Activated T-cell treated with anti-CD3 and anti-CD28 coated beads for 48 hours (primary cell): Measurements from ENCODE around the gene MAP3K21.

Source experiments
- DNase-seq: peaks from one replicate; pipeline ENCODE4 v3.0.0-alpha.2; 2020; ENCODE audit warnings: low read depth

Gene MAP3K21

DNA sequence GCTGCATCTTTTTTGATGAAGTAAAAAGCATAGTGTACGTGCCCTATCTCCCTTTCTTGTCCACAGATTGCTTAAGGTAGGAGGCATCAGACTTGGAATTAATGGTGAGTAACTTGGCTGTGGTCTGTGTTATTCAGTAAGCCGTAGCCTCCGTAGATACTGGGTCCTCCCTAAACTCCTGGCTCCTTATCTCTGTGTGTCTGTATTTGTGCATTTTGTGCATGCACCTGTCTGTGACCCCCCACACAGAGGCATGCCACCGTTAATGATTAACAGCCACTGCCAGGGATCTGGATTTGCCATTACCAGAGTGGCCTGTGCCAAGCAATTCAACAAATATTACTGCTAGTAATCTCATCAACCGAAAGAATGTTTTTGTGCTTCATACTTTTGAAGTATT lies 31.9 kb downstream of the MAP3K21 start:
- DNase-seq, result no peak

DNA sequence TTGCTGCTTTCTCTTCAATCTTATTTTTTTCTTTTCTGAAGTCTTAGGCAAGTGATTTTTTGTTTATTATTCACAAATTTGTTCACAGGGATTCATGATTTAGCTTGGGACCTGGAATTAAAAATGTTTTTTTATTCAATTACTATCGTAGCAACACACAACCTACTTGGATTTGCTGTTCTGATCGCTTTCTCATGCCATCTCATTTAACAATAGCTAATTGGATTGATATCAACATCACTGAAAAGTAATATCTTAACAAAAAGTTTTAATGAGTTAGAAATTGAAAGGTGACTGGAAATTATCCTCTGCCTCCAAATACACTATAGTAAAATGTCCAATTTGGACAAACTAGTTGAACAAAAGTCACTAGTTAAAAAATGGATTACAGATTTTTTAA lies 32.4 kb downstream of the MAP3K21 start:
- DNase-seq, result no peak

DNA sequence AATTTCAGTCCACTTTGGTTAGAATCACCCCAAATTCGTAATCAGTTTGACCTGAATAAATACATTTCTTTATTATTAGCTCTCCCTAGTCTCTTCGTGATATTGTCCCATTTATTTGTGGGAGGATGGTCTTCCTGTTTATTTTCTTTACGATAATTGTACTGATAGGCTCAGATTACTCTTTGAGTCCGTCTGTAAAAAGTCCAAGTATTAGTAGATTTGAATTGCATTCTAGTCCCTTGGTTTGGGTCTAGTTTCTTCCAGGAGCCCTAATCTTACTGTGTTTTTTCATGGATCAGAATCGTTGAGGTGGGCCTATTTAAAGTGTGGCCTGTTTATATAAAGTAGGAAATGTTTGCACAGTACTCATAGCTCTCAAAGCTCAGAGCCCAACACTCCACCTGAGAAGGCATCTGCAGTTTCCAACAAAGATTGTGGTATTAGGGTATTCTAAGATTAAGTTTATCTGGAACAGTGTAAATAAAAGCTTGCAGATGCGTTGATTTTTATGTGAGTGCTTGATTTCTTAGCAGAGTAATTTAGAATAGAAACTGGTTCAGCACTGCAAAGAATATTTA lies 33.1 kb downstream of the MAP3K21 start:
- DNase-seq, result no peak

DNA sequence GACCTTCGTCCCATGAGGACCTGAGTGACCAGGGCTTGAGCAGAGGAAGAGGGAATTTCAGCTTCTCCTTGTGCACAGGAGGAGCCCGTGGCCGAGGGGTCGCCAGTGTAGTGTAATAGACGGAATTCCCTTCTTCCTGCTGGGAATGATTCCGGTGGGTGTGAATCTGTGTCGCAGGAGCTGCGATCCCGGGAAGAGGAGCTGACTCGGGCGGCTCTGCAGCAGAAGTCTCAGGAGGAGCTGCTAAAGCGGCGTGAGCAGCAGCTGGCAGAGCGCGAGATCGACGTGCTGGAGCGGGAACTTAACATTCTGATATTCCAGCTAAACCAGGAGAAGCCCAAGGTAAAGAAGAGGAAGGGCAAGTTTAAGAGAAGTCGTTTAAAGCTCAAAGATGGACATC lies 34.4 kb downstream of the MAP3K21 start:
- no peak for DNase-seq

DNA sequence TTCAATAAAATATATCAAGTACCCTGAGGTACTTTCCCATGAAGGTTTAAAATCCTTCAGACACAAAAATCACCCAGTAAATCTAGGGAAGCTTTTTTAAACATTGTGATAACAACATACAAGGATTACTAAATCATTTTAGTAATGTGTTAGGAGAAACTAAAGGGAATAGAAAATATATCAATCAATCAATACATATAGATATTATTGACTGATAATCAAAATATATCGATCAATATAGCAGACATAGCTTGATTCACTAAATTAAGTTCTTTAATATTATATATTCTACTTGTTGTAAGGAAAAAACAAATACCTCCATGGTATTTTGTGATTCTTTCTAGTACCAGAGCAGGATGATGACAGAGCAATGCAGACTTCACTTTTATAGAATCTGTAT lies 35.2 kb downstream of the MAP3K21 start:
- DNase-seq, result no peak

DNA sequence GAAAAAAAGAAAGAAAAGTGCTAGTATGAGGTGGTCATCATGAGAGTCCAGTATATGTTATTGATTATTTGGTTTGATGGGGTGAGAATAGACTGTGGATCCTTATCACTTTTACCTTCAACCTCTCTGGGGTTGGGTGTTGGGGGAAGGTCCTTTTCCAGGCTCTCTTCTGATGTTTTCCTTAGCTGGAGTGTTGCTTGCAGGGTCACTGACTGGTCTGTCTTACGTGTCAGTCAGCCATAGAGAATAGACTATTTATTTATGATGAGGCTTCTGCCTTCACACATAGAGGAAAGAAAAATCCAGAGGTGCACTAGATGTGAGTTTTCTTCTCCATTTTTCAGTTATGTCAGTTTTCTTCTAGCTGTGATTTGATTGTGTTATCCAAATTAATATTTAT lies 36.5 kb downstream of the MAP3K21 start:
- DNase-seq, result no peak

DNA sequence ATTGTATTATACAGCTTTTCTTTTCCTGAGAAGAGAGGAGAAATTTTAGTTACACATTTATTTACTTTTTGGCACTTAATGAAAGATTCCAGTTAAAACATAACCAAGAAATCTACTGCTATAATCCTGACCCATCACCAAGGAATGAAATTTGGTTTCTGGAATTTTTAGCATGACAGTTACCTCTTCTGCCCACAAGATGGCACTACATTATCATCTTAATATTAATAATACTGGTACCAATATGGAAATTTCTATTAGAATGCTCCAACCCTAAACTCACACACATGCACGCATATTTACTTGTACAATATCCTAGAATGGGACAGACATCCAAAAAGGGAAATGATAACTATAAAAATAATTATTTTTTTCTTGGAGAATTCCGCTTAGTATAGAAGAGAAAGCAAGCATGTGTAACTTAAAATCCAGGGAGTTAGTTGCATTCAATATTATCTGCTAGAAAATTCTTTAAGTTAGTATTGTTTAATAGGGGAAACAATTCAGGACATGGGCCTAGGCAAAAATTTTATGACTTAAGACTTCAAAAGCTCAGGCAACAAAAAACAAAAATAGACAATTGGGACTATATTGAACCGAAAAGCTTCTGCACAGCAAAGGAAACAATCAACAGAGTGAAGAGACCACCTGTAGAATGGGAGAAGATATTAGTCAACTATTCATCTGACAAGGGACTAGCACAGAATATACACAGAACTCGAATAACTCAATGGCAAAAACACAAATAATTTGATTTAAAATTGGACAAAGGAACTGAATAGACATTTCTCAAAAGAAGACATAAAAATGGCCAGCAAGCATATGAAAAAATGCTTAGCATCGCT lies 37.4 kb downstream of the MAP3K21 start:
- no peak for DNase-seq

DNA sequence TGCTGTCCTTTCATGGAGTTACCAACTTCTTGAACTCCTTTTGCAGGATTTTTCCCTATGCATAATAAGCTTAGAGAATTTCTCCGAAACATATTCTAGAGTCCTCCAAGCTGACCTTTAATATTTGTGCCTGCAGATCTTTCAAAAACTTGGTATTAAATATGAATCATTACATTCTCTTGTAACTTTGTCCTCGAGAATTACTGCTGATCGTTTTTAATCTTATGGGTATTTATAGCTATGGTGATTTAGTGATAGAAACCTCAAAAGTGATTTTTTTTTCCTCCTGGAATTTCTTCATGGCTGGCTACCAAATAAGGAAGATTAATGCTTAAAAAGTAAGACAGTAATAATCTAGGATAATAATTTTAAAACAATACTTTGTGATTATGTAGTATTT lies 39.1 kb downstream of the MAP3K21 start:
- no peak for DNase-seq

DNA sequence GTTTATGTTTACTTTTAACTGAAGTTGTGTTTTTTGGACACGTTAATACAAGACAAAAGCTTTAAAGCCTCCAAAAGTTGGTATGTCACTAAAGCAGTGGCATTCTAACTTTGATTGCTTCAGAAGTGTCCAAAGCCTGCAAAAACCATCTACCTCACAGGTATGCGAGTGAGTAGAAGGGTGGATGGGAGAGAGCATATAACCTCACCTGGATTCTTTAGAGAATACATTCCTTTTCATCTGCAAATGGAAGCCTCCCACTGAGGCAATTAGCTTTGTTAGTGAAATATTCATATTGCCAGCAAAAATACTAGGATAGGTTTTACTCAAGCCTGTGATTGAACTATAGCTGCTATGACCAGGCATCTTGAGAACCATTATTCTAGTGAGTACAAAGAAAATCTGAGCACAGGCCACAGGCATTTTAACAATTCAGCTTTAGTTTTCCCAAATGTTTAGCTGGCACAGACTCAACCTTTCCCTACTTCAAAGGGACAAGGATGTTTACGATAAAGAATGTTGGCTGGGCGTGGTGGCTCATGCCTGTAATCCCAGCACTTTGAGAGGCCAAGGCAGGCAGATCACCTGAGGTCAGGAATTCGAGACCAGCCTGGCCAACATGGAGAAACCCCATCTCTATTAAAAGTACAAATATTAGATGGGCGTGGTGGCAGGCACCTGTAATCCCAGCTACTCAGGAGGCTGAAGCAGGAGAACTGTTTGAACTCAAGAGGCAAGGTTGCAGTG lies 39.7 kb downstream of the MAP3K21 start:
- DNase-seq, result no peak

DNA sequence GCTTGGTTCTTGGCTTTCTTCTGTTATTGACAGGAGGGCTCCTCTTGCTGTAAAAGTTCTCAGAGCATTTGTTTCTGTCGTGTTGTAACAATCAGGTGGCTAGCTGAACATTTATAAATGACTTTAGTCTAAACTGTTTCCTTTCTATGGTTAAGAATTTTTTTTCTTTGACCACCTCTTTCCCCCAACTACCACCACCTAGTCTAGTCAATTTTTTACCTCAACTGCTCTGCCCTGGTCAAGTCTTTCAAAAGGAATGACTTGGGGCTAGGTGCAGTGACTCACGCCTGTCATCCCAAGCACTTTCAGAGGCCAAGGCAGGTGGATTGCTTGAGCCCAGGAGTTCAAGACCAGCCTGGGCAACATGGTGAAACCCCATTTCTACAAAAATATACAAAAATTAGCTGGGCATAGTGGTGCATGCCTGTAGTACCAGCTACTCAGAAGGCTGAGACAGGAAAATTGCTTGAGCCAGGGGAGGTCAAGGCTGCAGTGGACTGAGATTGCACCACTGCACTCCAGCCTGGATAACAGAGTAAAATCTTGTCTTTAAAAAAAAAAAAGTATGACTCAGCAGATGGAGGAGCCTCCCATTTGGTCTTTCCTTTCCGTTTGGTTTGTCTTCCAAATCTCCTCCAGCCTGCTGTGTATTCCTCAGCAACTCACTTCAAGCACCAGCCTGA lies 40.7 kb downstream of the MAP3K21 start:
- DNase-seq, result no peak

DNA sequence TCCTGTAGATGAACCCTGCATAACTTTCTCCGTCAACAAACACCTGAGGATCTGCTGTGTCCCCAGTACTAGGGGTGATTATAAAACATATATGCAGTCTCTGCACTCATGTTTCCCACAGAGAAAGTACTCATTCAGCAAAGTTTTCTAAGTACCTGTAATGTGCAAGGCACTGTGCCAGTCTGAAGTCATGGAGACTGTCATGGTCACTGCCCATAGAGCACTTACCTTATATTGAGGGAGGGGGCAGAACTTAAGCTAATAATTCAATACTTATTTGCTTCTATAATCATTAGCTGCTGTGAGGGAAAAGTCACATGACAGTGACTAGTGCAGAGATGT lies 41.2 kb downstream of the MAP3K21 start:
- no peak for DNase-seq

DNA sequence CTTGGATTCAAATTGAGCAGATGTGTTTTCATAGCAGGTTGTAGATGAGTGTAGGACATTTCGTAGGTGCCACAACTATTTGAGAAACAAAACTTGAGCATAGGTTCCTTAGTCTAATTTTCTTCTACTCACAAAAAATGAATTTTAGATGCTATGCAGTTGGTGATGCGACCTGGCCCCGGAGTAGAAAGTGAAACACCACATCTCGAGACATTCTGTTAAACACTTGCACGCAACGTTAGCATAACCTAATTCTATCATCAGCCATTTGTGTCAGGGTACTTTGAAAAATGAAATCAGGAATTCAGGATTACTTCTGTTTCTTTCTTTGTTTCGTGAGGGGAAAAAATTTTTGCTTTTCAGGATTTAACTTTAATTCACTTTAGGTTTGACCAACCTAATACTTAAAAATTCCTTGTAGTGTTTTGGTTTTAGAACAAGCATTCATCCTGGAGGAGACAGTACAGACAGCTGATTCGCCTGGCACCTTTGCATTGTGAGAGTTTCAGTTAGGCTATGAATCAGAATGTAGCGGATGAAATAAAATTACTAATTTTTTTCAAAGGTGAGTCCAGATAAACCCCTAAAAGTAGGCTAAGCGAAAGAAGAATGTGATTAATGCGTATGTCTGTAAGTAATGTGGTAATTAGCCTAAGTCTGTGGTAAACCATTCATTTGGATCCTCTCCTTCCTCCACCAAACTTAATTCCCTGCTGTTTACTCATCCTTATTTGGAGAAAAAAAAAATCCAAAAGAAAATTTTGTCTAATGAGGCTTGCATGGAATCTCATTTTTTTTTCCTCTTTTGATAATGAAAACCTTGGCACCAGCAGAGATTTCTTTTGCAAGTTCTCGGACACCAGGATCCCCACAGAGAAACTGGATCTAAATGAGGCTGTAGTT lies 44.9 kb downstream of the MAP3K21 start:
- no peak for DNase-seq

DNA sequence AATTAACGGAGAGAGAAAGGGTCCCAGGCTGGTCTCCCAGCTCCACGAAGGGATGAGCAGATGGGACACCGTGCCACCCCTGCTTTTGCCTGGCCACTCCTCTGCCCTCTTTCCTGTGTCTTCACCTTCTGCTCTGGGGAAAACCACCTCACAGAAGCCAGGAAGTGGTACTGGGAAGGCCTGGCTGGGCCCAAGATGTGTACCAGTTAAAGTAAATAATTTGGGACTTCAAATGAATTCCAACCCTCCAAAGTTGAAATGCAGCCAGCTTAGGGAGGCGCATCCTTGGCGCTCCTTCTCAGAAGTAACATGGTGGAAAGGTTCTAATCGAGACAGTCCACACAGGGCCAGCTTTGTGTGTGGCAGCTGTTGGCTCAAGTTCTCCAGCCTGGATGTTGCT lies 45.7 kb downstream of the MAP3K21 start:
- DNase-seq, result no peak

DNA sequence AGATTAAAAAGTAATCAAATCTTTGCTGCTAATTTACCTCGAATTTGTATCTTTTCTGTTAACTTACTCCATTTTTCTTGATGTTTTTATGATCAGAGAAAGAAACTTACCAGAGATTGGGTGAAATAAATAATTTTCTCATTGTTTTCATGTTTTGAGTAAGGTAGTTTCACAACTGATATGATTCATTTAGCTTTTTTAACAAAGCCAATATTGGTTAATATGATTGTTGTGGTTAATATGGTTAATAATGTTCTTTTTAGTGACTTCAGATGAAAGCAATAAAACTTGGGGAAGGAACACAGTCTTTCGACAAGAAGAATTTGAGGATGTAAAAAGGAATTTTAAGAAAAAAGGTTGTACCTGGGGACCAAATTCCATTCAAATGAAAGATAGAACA lies 48.1 kb downstream of the MAP3K21 start:
- no peak for DNase-seq

DNA sequence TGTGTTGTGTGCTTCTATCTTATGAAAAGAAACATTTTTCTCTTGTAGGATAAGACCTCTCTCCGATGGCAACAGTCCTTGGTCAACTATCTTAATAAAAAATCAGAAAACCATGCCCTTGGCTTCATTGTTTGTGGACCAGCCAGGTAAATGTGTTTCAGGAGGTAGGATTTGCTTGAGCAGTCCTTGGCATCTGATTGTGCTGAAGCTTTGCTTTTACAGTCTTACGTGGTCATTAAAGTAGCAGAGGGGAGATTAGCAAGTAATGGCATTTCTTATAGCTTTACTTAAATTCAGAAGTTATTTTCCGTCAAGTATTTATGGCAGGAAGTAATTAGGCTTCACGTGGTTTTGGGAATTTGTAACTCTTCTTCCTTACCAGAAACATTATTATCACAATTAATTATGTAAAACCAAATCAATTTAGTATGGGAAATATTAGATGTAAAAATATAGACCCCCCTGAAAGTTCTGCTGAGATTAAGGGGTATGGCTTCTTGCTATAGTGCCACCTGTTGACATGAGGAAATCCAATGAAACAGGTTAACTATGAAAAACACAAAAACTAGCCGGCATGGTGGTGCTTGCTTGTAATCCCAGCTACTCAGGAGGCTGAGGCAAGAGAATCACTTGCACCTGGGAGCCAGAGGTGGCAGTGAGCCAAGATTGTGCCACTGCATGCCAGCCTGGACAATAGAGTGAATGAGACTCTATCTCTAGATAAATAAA lies 49.0 kb downstream of the MAP3K21 start:
- DNase-seq, result no peak

DNA sequence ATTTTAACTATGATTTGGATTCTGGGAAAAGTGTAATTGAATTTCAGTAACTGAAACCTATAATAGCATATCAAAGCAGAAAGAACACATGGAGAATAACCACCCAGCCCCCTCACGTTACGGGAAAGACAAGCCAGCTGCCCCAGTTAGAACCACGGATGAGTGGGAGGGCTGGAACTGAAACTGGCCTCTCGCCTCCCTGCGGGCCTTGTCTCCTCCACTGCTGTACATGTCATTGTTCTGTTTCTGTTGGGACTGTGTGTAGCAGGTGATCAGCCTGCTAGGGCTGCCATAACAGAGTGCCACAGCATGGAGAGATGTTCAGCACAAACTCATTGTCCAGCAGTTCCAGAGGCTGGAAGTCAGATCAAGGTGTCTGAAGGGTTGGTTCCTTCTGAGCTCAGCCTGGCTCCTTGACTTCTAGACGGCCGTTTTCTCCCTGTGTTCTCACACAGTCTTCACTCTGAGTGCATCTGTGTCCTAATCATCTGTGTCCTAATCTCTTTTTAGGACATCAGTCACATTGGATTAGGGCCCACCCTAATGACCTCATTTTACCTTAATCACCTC lies 52.4 kb downstream of the MAP3K21 start:
- DNase-seq, result no peak

DNA sequence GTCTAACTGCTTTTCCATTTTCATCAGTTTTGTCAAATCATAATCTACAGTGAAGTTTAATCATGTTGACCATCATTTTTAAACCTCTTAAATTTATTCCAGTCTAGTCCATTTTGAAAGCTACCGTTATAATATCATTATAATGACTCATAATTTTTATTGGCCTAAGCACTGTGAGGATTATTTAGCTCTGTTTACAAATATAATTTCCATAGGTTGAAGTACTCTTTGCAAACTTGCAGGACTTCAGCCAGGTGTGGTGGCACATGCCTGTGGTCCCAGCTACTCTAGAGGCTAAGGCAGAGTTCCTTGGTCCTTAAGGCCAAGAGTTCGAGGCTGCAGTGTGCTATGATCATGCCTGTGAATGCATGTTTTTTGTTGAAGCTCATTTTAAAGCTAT lies 54.3 kb downstream of the MAP3K21 start:
- DNase-seq, result no peak

DNA sequence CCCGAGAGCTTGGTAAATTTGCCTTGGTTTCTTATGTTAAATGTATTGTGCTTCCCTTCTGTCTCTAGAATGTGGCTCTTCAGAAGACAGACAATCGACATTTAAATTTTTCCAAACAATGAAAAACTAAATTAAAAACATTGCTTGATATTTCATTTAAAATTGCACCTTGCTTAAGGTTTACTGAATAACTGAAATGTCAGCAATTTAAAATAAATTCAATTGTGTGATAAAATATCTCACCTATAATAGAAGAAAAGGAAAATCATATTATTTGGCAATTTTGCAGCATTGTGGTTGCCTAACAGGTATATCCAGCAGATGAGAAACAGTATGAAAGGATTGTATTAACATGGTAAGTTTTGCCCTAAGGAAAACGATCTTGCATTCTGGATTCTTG lies 56.5 kb downstream of the MAP3K21 start:
- no peak for DNase-seq

DNA sequence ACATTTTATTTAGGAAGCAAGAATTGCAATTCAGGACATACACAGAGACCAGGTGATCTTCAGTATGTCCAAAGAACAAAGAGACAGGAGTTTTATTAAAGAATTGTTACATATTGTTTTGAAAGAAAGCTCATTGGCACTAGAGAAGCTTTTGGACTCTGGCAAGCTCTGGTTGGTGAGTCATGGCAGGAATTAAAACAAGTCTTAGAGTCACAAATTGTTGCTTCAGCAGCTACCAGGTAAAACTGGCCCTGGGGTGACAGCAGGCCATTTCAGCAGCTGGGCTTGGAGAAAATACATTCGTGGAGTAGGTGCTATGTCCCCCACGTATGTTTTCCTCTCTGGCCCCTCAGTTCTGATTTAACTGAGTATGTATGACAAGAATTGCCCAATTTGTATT lies 58.8 kb downstream of the MAP3K21 start:
- no peak for DNase-seq

DNA sequence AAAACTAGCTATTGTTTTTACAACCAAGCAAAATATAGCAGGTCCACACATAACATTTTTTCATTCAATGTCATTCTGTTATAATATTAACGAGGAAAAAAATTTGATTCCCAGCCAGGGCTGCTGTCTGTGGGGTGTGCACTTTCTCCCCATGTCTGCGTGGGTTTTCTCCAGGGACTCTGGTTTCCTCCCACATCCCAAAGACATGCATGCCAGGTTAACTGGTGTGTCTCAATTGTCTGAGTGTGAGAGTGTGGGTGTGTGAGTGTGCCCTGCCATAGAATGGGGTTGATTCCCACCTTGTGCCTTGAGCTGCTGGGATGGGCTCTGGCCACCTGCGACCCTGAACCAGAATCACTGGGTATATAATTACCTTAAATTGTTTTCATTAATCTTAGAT lies 60.1 kb downstream of the MAP3K21 start:
- DNase-seq, result no peak

DNA sequence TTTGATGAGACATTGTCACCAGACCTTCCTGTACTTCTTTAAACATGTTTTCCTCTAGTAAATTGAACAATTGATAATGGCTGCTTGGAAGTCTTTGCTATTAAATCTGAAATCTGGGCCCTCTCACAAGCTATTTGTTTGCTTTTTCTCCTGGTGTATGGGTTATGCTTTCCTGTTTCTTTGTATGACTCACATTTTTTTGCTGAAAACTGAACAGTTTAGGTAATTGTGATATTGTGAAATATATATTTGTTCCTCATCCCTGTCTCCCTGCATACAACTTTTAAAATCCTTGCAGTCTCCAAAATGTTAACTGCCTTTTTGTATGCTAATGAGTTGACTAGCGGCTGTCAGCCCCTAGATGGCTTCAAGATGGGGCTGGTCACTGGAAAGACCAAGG lies 61.6 kb downstream of the MAP3K21 start:
- DNase-seq, result no peak
